Dedifferentiated amniotic fluid mesenchymal stem cell (primary cell): ENCODE data around the gene NDUFC1.
A peak's percentile ranks its signal among the peaks of the same experiment; 100 is the strongest.
"Not testable (repeated sequence)": the region's sequence is repeated elsewhere in the genome, so short reads cannot be mapped to it uniquely, and the experiment has no call there.

Experiments
- DNase-seq: peaks from one replicate; pipeline ENCODE4 v3.0.0-alpha.2; 2016; ENCODE audit errors: extremely low spot score

Gene NDUFC1

GRCh38 chr4:139301821-139302611 is at the start of gene NDUFC1:
NDUFC1 (minus strand) TSS chr4:139302477; CDS start chr4:139295798, 6,679 bp downstream.
- DNase-seq = peak; percentile 53

GRCh38 chr4:139337612-139338011 is 35.3 kb upstream of the NDUFC1 start:
- DNase-seq = no peak

GRCh38 chr4:139333046-139333445 is 30.8 kb upstream of the NDUFC1 start:
- DNase-seq = no peak

- no peak for DNase-seq
These were observed 28.9 kb upstream of the NDUFC1 start for GRCh38 chr4:139331185-139331584.

GRCh38 chr4:139330283-139330682 is 28.0 kb upstream of the NDUFC1 start:
- no peak for DNase-seq

DNA sequence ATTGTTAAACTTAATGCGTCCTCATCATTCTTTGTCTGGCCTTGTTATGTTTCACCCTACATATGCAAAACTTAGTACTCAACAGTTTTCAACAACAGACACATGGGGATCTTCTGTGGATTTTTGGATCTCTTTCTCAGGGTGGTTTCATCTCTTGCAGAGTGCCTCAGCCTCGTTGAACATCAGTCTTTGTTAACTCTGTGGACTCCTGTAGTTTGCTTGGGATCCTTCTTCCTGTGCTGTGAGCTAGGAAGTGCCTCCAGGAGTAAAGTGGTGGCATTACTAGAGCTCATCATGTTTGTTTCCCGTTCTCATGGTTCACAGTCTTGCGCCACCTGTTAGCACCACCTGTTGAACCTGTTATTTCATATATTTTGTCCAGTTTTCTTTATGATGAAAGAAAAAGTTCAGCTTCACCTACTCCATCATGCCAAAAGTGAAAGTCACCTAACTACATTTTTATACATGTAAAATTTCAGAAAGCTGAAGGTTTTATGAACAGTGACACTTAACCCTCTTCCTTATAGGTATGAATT is 27.5 kb upstream of the NDUFC1 start:
- no peak for DNase-seq

DNA sequence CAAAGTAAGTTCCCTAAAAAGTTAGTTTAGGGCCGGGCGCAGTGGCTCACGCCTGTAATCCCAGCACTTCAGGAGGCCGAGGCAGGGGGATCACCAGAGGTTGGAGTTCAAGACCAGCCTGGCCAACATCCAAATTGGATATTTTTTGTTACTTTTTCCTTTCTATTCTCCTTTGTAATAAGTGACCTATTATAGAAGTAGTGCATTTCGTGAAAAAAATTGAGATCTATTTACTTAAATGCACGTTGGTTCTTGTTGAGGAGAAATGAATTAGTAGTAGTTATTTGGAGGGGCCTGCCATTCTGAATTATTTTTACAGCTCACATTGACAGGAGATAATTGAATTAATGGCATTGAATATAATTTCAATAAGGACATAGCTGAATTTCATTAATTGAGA is 22.3 kb upstream of the NDUFC1 start:
- DNase-seq = no peak

- not testable (repeated sequence) for DNase-seq
These were observed 20.3 kb upstream of the NDUFC1 start for GRCh38 chr4:139322541-139322940.

GRCh38 chr4:139322070-139322469 is 19.8 kb upstream of the NDUFC1 start:
- DNase-seq = not testable (repeated sequence)

- DNase-seq = no peak
These were observed 17.3 kb upstream of the NDUFC1 start for GRCh38 chr4:139319571-139319970.

- DNase-seq = no peak
These were observed 15.4 kb upstream of the NDUFC1 start for GRCh38 chr4:139317635-139318034.

DNA sequence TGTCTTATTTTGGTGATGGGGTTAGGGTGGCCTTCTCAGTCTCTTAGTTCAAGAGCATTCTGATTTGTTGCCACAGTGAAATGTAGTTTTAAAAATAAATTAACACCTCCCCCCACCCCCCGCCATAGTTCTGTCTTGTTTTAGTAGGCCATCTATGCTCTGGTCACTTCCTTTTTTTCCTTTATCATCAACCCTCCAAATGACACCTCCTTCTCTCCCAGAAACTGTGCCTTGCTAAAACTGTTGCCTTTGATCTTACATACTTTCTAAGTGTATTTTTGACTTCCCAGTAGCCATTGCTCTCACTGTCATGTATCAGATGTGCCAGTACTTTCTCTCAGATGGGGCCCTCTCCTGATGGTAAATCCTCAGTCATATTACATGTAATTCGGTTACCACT is 14.5 kb upstream of the NDUFC1 start:
- DNase-seq = no peak

- DNase-seq = no peak
These were observed 13.0 kb upstream of the NDUFC1 start for GRCh38 chr4:139315221-139315675.

- DNase-seq = no peak
These were observed 11.9 kb upstream of the NDUFC1 start for GRCh38 chr4:139314047-139314800.

GRCh38 chr4:139313414-139313813 is 11.1 kb upstream of the NDUFC1 start:
- not testable (repeated sequence) for DNase-seq

GRCh38 chr4:139312552-139313332 is 10.5 kb upstream of the NDUFC1 start:
- DNase-seq = no peak

DNA sequence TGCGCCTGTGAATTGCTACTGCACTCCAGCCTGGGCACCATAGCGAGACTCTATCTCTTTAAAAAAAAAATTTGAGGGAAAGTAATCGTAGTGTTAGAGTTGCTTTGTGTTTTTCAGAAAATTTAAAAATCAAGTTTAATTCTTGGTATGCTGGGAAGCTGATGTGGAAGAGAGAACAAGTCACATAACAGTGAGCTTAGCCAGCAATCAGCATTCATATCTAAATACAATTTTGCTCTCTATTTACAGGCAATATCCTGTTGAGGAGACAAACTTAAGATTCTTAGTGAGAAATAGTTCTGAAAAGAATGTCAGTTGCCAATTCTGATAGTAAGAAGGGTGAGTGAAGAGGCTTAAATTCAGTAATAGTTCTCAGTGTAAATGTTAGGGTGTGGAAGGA is 9.6 kb upstream of the NDUFC1 start:
- DNase-seq = no peak

GRCh38 chr4:139304920-139305319 is 2.6 kb upstream of the NDUFC1 start:
- no peak for DNase-seq

DNA sequence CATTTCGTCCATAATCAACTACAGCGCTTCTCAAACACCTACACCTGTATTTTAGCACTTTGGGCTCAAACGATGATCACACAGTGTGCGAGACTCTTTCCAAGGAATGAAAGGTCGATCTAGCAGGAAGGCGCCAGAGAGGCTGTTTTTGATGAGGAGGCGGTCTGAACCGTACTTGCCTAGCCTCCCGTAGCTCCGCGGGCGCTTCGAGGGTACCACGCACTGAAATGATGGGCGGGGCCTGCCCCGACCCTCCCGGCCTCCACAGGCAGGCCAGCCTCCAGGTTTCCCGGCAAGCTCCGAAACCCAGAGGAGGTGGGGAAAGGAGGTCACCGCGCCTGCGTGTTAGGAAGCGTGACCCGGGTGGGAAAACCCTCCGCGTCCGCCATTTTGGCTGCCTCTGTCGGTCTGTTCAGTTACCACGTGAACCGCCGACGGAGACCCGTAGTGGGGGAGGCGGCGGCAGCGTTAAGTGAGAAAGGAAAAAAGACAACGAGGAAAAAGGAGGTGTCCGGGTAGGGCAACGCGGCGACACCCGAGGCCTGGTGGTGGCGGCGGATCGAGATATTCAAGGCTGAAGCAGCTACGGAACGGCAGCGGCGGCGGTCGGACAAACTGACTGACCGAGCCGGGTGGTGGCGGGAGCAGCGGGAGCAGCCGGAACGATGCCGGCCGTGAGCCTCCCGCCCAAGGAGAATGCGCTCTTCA is 1.0 kb downstream of the NDUFC1 start, which contains the start of gene NAA15:
NAA15 (plus strand) TSS at position 393 of the 708 bp plus-strand sequence; CDS start at position 666, 273 bp downstream.
- DNase-seq = peak; percentile 98

- DNase-seq = peak; percentile 52
These were observed 1.7 kb downstream of the NDUFC1 start for GRCh38 chr4:139300431-139301112.
